Loucy (cell line): ENCODE data around the gene RASAL1.

ENCODE experiments used
- H2AFZ ChIP-seq: fragments of 200-600 bp; sonication (generic); 2 replicates; pipeline ENCODE4 v1.6.0; 2016; ENCODE audit warnings: antibody characterized with exemption, mild to moderate bottlenecking, low read length, moderate library complexity
- H3F3A ChIP-seq: fragments of 200-600 bp; 2 replicates; pipeline ENCODE4 v1.6.0; 2016; ENCODE audit warnings: antibody characterized with exemption, low read depth, mild to moderate bottlenecking
- H3K27me3 ChIP-seq: fragments of 200-600 bp; sonication (generic); 2 replicates; pipeline ENCODE4 v1.6.1; 2014; ENCODE audit warnings: low read length, mild to moderate bottlenecking; ENCODE audit not compliant: insufficient read depth, poor library complexity, severe bottlenecking
- H3K36me3 ChIP-seq: fragments of 200-600 bp; sonication (generic); 2 replicates; pipeline ENCODE4 v1.6.1; 2016; ENCODE audit warnings: low read length; ENCODE audit not compliant: insufficient read depth
- H3K4me1 ChIP-seq: fragments of 200-600 bp; sonication (generic); 2 replicates; pipeline ENCODE4 v1.5.1; 2014; ENCODE audit warnings: low read length, mild to moderate bottlenecking; ENCODE audit not compliant: insufficient read depth, poor library complexity, severe bottlenecking
- H3K4me2 ChIP-seq: fragments of 200-600 bp; sonication (generic); 2 replicates; pipeline ENCODE4 v1.6.0; 2014; ENCODE audit warnings: antibody characterized with exemption, low read length, low read depth, mild to moderate bottlenecking; ENCODE audit not compliant: poor library complexity, severe bottlenecking
- H3K4me3 ChIP-seq: fragments of 200-600 bp; sonication (generic); 2 replicates; pipeline ENCODE4 v1.5.1; 2014; ENCODE audit warnings: low read length, mild to moderate bottlenecking, mixed read lengths; ENCODE audit not compliant: poor library complexity, severe bottlenecking
- H3K79me2 ChIP-seq: fragments of 200-600 bp; sonication (generic); 2 replicates; pipeline ENCODE4 v1.6.1; 2014; ENCODE audit warnings: low read length; ENCODE audit not compliant: insufficient read depth
- H3K9ac ChIP-seq: fragments of 200-600 bp; sonication (generic); 2 replicates; pipeline ENCODE4 v1.6.0; 2014; ENCODE audit warnings: mild to moderate bottlenecking, low read depth, low read length, moderate library complexity; ENCODE audit not compliant: poor library complexity, severe bottlenecking
- H3K9me2 ChIP-seq: fragments of 200-600 bp; sonication (generic); replicated peaks from 2 replicates; pipeline ENCODE4 v1.6.1; 2016; ENCODE audit warnings: low read depth, low read length, mixed read lengths
- H3K9me3 ChIP-seq: fragments of 200-600 bp; sonication (generic); 2 replicates; pipeline ENCODE4 v1.6.1; 2014; ENCODE audit warnings: mild to moderate bottlenecking, antibody characterized with exemption, low read length, low read depth; ENCODE audit not compliant: insufficient read depth
- H4K20me1 ChIP-seq: fragments of 200-600 bp; sonication (generic); 2 replicates; pipeline ENCODE4 v1.6.0; 2014; ENCODE audit warnings: antibody characterized with exemption, low read length, mild to moderate bottlenecking; ENCODE audit not compliant: insufficient read depth, poor library complexity, severe bottlenecking
- CTCF ChIP-seq: fragments of 200-600 bp; sonication (generic); conservative IDR thresholded peaks from 2 replicates; pipeline ENCODE4 v1.5.1; 2014; ENCODE audit warnings: mild to moderate bottlenecking, antibody characterized with exemption, low read length
- EZH2phosphoT487 ChIP-seq: fragments of 200-600 bp; IDR thresholded peaks from 2 replicates; pipeline ENCODE4 v1.6.1; 2018; ENCODE audit warnings: antibody characterized with exemption, mild to moderate bottlenecking, moderate library complexity, borderline replicate concordance

Gene RASAL1

GRCh38 chr12:113169697-113170096 is 34.1 kb upstream of the RASAL1 start:
- H3K36me3 ChIP-seq: peaks cover 93% of the 10 kb centered on the region; the same call in 1 of the 2 replicates
- no peaks in the 10 kb centered on the region for H3K4me1 ChIP-seq
- no peaks in the 10 kb centered on the region for H3K9me3 ChIP-seq
- H3F3A ChIP-seq: no peaks in the 10 kb centered on the region
- H3K9ac ChIP-seq: no peak overlapping the region
- no peaks in the 10 kb centered on the region for H3K79me2 ChIP-seq
- no peaks in the 10 kb centered on the region for H3K9me2 ChIP-seq
- TF ChIP-seq CTCF: no peak
- TF ChIP-seq EZH2phosphoT487: no peak
- no peak overlapping the region for H3K4me3 ChIP-seq
- no peaks in the 10 kb centered on the region for H4K20me1 ChIP-seq
- no peak overlapping the region for H3K4me2 ChIP-seq
- no peaks in the 10 kb centered on the region for H3K27me3 ChIP-seq
- no peak overlapping the region for H2AFZ ChIP-seq

GRCh38 chr12:113167868-113168267 is 32.3 kb upstream of the RASAL1 start:
- Histone ChIP-seq H4K20me1 (no peaks in the 10 kb centered on the region), H3K79me2 (no peaks in the 10 kb centered on the region), H3K9me2 (no peaks in the 10 kb centered on the region), H2AFZ (no peak overlapping the region), H3K4me1 (no peaks in the 10 kb centered on the region), H3F3A (no peaks in the 10 kb centered on the region), H3K4me3 (no peak overlapping the region), H3K36me3 (peaks cover 90% of the 10 kb centered on the region; the same call in 1 of the 2 replicates), H3K4me2 (no peak overlapping the region), H3K27me3 (no peaks in the 10 kb centered on the region), H3K9ac (no peak overlapping the region), H3K9me3 (no peaks in the 10 kb centered on the region)
- TF ChIP-seq CTCF (no peak), EZH2phosphoT487 (no peak)

GRCh38 chr12:113165521-113166450 is 30.2 kb upstream of the RASAL1 start:
- Histone ChIP-seq H3K36me3 (peaks cover 86% of the 10 kb centered on the region; the same call in 1 of the 2 replicates), H3K9me3 (no peaks in the 10 kb centered on the region), H2AFZ (no peak overlapping the region), H3K27me3 (no peaks in the 10 kb centered on the region), H3K4me2 (no peak overlapping the region), H4K20me1 (no peaks in the 10 kb centered on the region), H3K9me2 (no peaks in the 10 kb centered on the region), H3K9ac (no peak overlapping the region), H3K79me2 (no peaks in the 10 kb centered on the region), H3K4me1 (no peaks in the 10 kb centered on the region), H3F3A (no peaks in the 10 kb centered on the region), H3K4me3 (no peak overlapping the region)
- TF ChIP-seq EZH2phosphoT487 (no peak), CTCF (no peak)
